ENCODE measurements around the gene ADCY4.

The ADCY4 gene

DNA sequence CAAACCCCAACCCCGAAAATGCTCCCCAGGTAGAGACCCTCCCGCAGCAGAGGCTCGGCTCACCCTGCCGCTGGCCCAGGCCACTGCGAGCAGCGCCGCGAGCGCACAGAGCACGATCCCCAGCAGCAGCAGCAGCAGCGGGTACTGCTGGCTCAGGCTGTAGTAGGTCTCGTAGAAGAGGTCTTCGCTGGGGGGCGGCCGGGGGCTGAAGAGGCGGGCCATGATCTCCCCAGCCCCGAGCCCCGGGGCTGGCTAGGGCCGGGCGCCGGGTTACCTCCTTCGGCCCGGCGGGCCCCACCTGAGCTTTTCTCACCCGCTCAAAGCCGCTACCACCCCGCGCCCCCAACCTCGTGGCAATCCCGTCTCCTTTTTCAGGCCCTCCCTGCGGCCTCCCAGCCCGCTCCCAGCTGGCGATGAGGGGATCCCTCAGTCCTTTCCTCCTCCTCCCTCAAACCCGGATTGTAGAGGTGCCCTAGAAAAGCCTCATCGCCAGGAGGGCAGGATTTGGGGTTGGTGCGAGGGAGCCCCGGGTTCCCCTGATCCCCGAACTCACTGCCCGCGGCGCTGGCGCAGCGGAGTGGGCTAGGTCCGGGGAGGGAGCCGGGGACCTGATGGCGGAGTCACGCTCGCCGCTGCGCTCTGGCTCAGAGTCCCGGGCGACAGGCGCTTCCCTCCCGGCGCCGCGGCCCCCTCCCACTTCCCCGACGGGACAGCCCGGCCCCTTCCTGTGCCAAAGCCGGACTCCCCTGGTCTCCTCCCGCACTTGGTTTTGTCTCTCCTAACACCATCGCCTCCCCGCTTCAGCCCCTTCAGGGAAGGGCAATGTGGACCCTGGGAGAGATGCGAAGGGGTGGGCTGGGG lies at the start of gene ADCY4:
Gene ADCY4 (minus strand): TSS at position 641 of the 861 bp plus-strand sequence. CDS start 419 bp downstream, at position 222.
- no peak for TF ChIP-seq SP1 (IDR thresholded peaks at IDR 0.05)
- no peak for TF ChIP-seq SUZ12 (IDR thresholded peaks at IDR 0.05)
- no peak for TF ChIP-seq TARDBP (IDR thresholded peaks at IDR 0.05)
- TF ChIP-seq FOXK2 (IDR thresholded peaks at IDR 0.05), result no peak
- TF ChIP-seq L3MBTL2 (conservative IDR thresholded peaks at IDR 0.05), result no peak
- TF ChIP-seq ZNF384 (IDR thresholded peaks at IDR 0.05), result no peak
- TF ChIP-seq LEF1 (IDR thresholded peaks at IDR 0.05; ENCODE audit: borderline replicate concordance), result no peak
- TF ChIP-seq ARNT (IDR thresholded peaks at IDR 0.05), result no peak
- no peak for TF ChIP-seq CTBP1 (IDR thresholded peaks at IDR 0.05; ENCODE audit: borderline replicate concordance)
- TF ChIP-seq, protein P1, sequence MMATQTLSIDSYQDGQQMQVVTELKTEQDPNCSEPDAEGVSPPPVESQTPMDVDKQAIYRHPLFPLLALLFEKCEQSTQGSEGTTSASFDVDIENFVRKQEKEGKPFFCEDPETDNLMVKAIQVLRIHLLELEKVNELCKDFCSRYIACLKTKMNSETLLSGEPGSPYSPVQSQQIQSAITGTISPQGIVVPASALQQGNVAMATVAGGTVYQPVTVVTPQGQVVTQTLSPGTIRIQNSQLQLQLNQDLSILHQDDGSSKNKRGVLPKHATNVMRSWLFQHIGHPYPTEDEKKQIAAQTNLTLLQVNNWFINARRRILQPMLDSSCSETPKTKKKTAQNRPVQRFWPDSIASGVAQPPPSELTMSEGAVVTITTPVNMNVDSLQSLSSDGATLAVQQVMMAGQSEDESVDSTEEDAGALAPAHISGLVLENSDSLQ (IDR thresholded peaks at IDR 0.05), result no peak
- TF ChIP-seq NFRKB (IDR thresholded peaks at IDR 0.05), result no peak
- no peak for TF ChIP-seq FOXA1 (IDR thresholded peaks at IDR 0.05)
- no peak for TF ChIP-seq FOXM1 (IDR thresholded peaks at IDR 0.05; ENCODE audit: borderline replicate concordance)
- ChIA-PET CTCF (interaction anchor here (0.7 to 9.6 kb wide), 7 partner anchors 11 to 121 kb away, joined by 3 to 145 read pairs (median 11); partner anchors contain the start of genes CBLN3, CHMP4A, CIDEB and KHNYN), POLR2A (interaction anchor here (1.1 to 2.4 kb wide), 4 partner anchors 95 to 102 kb away, joined by 5 to 37 read pairs (median 8); partner anchors contain the start of genes CBLN3 and KHNYN)
- no peak for DNase-seq (ENCODE audit: extremely low spot score)

DNA sequence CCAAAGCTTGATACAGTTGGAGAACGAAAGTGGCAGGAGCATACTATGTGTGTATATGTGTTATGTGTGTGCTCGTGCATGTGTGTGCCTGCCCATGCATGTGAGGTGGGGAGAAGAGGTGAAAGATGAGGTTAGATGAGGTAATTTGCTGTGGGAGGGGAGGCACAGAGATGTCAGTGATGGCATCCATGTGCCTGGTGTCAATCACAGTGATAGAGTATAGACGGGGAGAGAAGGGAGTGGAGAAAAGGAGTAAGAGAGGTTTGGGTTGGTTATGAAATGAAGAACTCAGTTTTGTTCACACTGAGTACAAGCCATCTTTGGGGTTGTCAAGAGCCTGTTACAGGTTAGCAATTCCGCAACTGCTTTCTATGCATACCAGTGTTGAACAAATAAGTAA lies 49.3 kb upstream of the ADCY4 start:
- ChIA-PET CTCF (no interaction called here), POLR2A (interaction anchor here (1.0 kb wide), 1 partner anchor 18 kb away, joined by 4 read pairs; no protein-coding TSS in a partner anchor)
- TF ChIP-seq HDGF (IDR thresholded peaks at IDR 0.05; ENCODE audit: borderline replicate concordance) (no peak), ZNF384 (IDR thresholded peaks at IDR 0.05) (no peak), FOXM1 (IDR thresholded peaks at IDR 0.05; ENCODE audit: borderline replicate concordance) (no peak), SUZ12 (IDR thresholded peaks at IDR 0.05) (no peak), TARDBP (IDR thresholded peaks at IDR 0.05) (no peak), L3MBTL2 (conservative IDR thresholded peaks at IDR 0.05) (no peak), ELF4 (IDR thresholded peaks at IDR 0.05) (no peak), ARNT (IDR thresholded peaks at IDR 0.05) (no peak), LEF1 (IDR thresholded peaks at IDR 0.05; ENCODE audit: borderline replicate concordance) (no peak), SP1 (IDR thresholded peaks at IDR 0.05) (no peak), FOXA1 (IDR thresholded peaks at IDR 0.05) (no peak), BHLHE40 (IDR thresholded peaks at IDR 0.05; ENCODE audit: borderline replicate concordance) (no peak), CTBP1 (IDR thresholded peaks at IDR 0.05; ENCODE audit: borderline replicate concordance) (no peak)

DNA sequence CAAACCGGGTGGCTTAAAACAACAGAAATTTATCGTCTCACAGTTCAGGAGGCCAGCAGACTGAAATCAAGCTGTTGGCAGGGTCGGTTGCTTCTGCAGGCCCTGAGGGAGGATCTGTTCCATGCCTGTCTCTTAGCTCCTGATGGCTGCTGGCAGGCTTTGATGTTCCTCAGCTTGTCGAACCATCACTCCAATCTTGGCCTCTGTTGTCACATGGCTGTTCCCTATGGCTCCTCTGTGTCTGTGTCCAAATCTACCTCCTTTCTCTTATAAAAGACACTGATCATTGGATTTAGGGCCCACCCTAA lies 47.1 kb upstream of the ADCY4 start:
- CTCF ChIA-PET, result interaction anchor here (1.2 kb wide), 1 partner anchor 49 kb away, joined by 4 read pairs; no protein-coding TSS in a partner anchor
- TF ChIP-seq ELF4 (IDR thresholded peaks at IDR 0.05), result no peak
- no peak for TF ChIP-seq TARDBP (IDR thresholded peaks at IDR 0.05)
- no peak for TF ChIP-seq ARNT (IDR thresholded peaks at IDR 0.05)
- DNase-seq (ENCODE audit: extremely low spot score), result no peak
- POLR2A ChIA-PET, result interaction anchor here (1.0 to 6.9 kb wide), 2 partner anchors 9 to 49 kb away, joined by 4 to 34 read pairs; partner anchors contain the start of genes CBLN3 and KHNYN

More for the DNA sequence above, 49.3 kb upstream of the ADCY4 start:
- no peak for DNase-seq (ENCODE audit: extremely low spot score)

DNA sequence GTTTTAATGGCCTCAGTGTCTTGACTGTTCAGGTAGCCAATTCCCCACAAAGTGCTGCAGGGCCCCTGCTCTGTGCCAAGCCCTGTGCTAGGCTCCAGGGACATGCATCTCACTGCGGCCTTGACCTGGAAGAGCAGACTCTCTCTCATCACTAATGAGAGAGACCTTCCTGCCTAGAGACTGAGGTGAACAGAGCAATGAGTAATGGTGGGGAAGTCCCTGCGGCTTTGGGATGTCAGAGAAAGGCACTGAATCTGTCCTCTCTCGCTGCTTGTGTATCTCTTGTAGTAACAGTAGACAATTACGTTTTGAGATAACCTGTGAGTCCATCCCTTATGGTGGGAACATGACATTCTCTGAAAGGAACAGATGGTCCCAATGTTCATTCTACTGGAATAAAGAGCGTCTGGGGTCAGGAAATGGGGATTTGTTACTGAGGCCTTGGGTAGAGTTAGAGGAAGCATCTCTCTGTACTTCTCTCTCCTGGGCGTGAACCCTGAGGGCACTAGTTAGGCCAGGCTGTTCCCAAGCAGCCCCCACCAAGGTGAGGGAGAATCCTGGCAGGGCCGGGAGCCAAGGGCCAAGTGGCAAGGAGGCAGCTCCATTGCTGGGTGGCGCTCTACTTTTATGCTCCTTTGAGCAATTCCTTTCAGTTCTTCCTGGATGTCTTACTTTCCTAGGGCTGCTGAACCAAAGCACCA lies 46.6 kb upstream of the ADCY4 start:
- ChIA-PET POLR2A (interaction anchor here (1.0 to 6.9 kb wide), 2 partner anchors 10 to 49 kb away, joined by 4 to 34 read pairs; partner anchors contain the start of genes CBLN3 and KHNYN), CTCF (interaction anchor here (1.2 kb wide), 1 partner anchor 50 kb away, joined by 4 read pairs; no protein-coding TSS in a partner anchor)
- DNase-seq (ENCODE audit: extremely low spot score), result no peak
- TF ChIP-seq FOXA1 (IDR thresholded peaks at IDR 0.05) (no peak), NFRKB (IDR thresholded peaks at IDR 0.05) (no peak)

DNA sequence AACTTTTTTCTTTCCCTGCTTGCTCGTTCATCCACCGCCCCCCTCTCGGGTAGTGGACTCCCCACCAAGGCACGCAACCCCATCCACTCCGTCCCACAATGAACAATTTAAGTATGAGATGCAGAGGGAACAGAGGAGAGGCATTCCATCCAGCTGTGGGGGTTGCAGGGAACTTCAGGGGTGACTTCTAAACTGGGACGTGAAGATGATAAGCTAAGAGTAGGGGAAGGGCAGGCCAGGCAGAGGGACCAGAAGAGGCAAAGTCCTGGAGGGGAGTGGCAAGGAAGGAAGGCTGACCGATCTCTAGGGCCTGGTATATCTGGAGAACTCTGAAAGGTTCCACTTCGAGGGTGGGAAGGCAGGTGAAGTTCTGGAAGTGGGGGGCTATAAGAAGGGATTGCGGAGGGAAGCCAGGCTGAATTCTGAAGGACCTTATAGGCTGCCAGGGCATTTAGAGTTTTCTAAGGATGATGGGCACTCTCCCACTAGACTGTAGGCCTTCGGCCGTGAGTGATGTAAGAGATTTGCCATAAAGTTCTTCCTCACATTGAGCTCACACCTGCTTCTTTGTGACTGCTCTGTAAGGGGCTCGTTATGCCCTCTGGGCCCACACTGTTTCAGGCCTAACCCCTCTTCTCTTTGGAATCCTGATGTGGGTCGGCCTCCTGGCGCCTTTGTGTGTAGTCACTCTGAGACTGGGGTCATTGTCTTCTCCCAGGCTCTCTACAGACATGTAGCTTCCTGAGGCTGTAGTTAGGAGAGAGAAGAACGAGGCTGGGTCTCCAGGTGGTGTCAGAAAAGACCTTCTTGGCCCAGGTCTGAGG lies 45.2 kb upstream of the ADCY4 start:
- ChIA-PET POLR2A (interaction anchor here (1.3 to 6.9 kb wide), 5 partner anchors 10 to 51 kb away, joined by 3 to 34 read pairs (median 8); partner anchors contain the start of genes CBLN3, KHNYN and NYNRIN), CTCF (interaction anchor here (1.2 kb wide), 1 partner anchor 51 kb away, joined by 3 read pairs; no protein-coding TSS in a partner anchor)
- no peak for DNase-seq (ENCODE audit: extremely low spot score)
- no peak for TF ChIP-seq SP1 (IDR thresholded peaks at IDR 0.05)
- no peak for TF ChIP-seq FOXA1 (IDR thresholded peaks at IDR 0.05)
- no peak for TF ChIP-seq ELF4 (IDR thresholded peaks at IDR 0.05)
- no peak for TF ChIP-seq FOXK2 (IDR thresholded peaks at IDR 0.05)
- TF ChIP-seq ZNF384 (IDR thresholded peaks at IDR 0.05), result no peak

DNA sequence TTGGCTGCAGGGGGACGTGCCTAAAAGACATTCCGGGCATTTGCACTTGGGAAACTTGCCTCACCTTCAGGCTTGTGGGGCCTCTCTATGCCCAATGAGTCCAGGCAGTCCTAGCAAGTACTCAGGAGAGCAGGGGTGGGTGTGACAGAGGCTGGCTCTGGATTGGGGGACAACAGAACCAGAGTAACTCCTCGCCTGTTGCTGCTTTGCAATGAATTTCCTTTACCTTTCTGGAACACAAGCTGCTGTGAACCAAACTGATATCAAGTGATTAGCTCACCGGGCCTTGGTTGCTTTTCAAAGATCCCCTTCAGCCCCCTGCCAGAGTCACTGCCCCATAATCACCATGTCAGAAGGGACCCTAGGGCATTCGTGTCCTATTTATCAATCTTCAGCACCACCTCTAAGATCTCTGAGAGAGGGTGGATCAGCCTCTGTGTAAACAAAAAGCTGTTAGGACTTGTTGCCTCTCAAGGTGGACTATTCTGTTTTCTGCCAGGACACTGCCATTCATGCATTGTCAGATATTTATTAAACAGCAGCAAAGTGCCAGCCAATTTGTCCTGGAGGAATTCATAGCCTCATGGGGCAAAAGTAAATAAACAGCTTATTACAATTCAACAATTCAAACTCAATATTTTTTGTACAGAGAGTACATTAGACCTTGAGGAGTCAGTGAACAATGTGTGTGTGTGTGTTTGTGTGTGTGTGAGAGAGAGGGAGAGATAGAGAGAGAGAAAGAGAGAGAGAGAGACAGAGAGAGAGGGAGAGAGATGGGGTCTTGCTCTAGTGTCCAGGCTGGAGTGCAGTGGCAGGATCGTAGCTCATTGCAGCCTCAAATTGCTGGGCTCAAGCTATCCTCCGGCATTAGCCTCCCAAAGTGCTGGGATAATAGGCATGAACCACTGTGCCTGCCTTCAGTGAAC lies 44.4 kb upstream of the ADCY4 start:
- CTCF ChIA-PET, result interaction anchor here (0.8 to 1.7 kb wide), 4 partner anchors 9 to 72 kb away, joined by 3 to 5 read pairs (median 4); partner anchors contain the start of gene CIDEB
- POLR2A ChIA-PET, result interaction anchor here (1.0 to 6.9 kb wide), 6 partner anchors 9 to 51 kb away, joined by 3 to 34 read pairs (median 7); partner anchors contain the start of genes CBLN3, KHNYN and NYNRIN
- no peak for DNase-seq (ENCODE audit: extremely low spot score)
- TF ChIP-seq CTBP1 (IDR thresholded peaks at IDR 0.05; ENCODE audit: borderline replicate concordance) (no peak), FOXK2 (IDR thresholded peaks at IDR 0.05) (no peak), NFRKB (IDR thresholded peaks at IDR 0.05) (no peak)

Measured in HEK293T (cell line).